GM19023 (cell line): ENCODE measurements around the gene SPP2.

Experiments used
- ATAC-seq: cut with Tn5 transposase; IDR thresholded peaks from one replicate; pipeline ENCODE4 v1.9.1; 2021; ENCODE audit warnings: mild to moderate bottlenecking, moderate library complexity; ENCODE audit not compliant: unreplicated experiment

Gene SPP2

GRCh38 chr2:234038076-234038802 lies 12.3 kb upstream of the SPP2 start:
- ATAC-seq, result no peak

- ATAC-seq, result no peak
These were observed 6.3 kb upstream of the SPP2 start for GRCh38 chr2:234044157-234044556.

GRCh38 chr2:234046521-234046920 lies 4.0 kb upstream of the SPP2 start:
- ATAC-seq, result no peak

- no peak for ATAC-seq
These were observed 3.1 kb upstream of the SPP2 start for GRCh38 chr2:234047361-234047760.

GRCh38 chr2:234048049-234048448 lies 2.5 kb upstream of the SPP2 start:
- no peak for ATAC-seq

- ATAC-seq, result no peak
These were observed 1.0 kb downstream of the SPP2 start for GRCh38 chr2:234051374-234052070.

GRCh38 chr2:234058881-234059280 lies 8.4 kb downstream of the SPP2 start:
- no peak for ATAC-seq

- ATAC-seq, result no peak
These were observed 9.7 kb downstream of the SPP2 start for GRCh38 chr2:234060236-234060635.

GRCh38 chr2:234061624-234062257 lies 11.2 kb downstream of the SPP2 start:
- no peak for ATAC-seq

GRCh38 chr2:234066587-234066986 lies 16.1 kb downstream of the SPP2 start:
- no peak for ATAC-seq

GRCh38 chr2:234071664-234072063 lies 21.2 kb downstream of the SPP2 start:
- no peak for ATAC-seq

GRCh38 chr2:234072454-234072853 lies 22.0 kb downstream of the SPP2 start:
- ATAC-seq, result no peak

GRCh38 chr2:234074751-234075517 lies 24.4 kb downstream of the SPP2 start:
- ATAC-seq, result no peak

- ATAC-seq, result no peak
These were observed 25.0 kb downstream of the SPP2 start for GRCh38 chr2:234075518-234075915.

GRCh38 chr2:234075947-234076346 lies 25.4 kb downstream of the SPP2 start:
- no peak for ATAC-seq

GRCh38 chr2:234076451-234076850 lies 25.9 kb downstream of the SPP2 start:
- ATAC-seq, result no peak

GRCh38 chr2:234078129-234078528 lies 27.6 kb downstream of the SPP2 start:
- no peak for ATAC-seq

- ATAC-seq, result no peak
These were observed 31.7 kb downstream of the SPP2 start for GRCh38 chr2:234081970-234082822.

- no peak for ATAC-seq
These were observed 33.3 kb downstream of the SPP2 start for GRCh38 chr2:234083572-234084348.

- ATAC-seq, result no peak
These were observed 41.0 kb downstream of the SPP2 start for GRCh38 chr2:234091432-234091879.
